ENCODE results near the gene NFILZ. TPM values are rescaled to one million over a fixed set of nuclear protein-coding genes. Genes with fewer than 3 reads are reported as not detected.

The NFILZ gene
- total RNA-seq, 1 experiment from 2014 or later, result not detected

GRCh38 chr19:8678244-8678807 is 47.9 kb downstream of the NFILZ start:
- Histone ChIP-seq H3K9me3 (ENCODE audit: low read length) (no peaks in the 10 kb centered on the region), H3K4me2 (ENCODE audit: low read depth, low read length, poor library complexity, severe bottlenecking) (no peak overlapping the region), H4K20me1 (ENCODE audit: insufficient read depth, low read depth, low read length) (no peaks in the 10 kb centered on the region), H3K9me2 (replicated peaks; ENCODE audit: insufficient read depth, low read length) (no peaks in the 10 kb centered on the region), H3K9ac (ENCODE audit: low read length) (no peak overlapping the region), H3K36me3 (ENCODE audit: insufficient read depth, low read length) (no peaks in the 10 kb centered on the region), H3K27me3 (ENCODE audit: low read length) (no peaks in the 10 kb centered on the region), H3K27ac (ENCODE audit: low read length) (no peak overlapping the region), H3K4me1 (ENCODE audit: low read length) (no peaks in the 10 kb centered on the region), H3K4me3 (ENCODE audit: low read length) (no peak overlapping the region), H3K79me2 (ENCODE audit: low read length) (no peaks in the 10 kb centered on the region), H2AFZ (ENCODE audit: low read length) (no peak overlapping the region)
- DNase-seq, result no peak

Other genes starting within 250 kb of the NFILZ start
- gene RAB11B, start 240.3 kb upstream of the NFILZ start, total RNA-seq (2014; rRNA removed; shearing (Covaris generic); ENCODE audit: low replicate concordance), result 23.7 and 42.9 TPM in 2 replicates
- 10.1 and 31.2 TPM in 2 replicates for gene MARCHF2, start 217.3 kb upstream of the NFILZ start, total RNA-seq (2014; rRNA removed; shearing (Covaris generic); ENCODE audit: low replicate concordance)
- 34.4 and 94.9 TPM in 2 replicates for gene HNRNPM, start 185.7 kb upstream of the NFILZ start, total RNA-seq (2014; rRNA removed; shearing (Covaris generic); ENCODE audit: low replicate concordance)
- not detected in 2 replicates for gene PRAM1, start 128.0 kb upstream of the NFILZ start, total RNA-seq (2014; rRNA removed; shearing (Covaris generic); ENCODE audit: low replicate concordance)
- 3.8 and 11.8 TPM in 2 replicates for gene ZNF414, start 116.5 kb upstream of the NFILZ start, total RNA-seq (2014; rRNA removed; shearing (Covaris generic); ENCODE audit: low replicate concordance)
- not detected in 2 replicates for gene MYO1F, start 53.2 kb upstream of the NFILZ start, total RNA-seq (2014; rRNA removed; shearing (Covaris generic); ENCODE audit: low replicate concordance)
- gene ADAMTS10, start 19.9 kb upstream of the NFILZ start, total RNA-seq (2014; rRNA removed; shearing (Covaris generic); ENCODE audit: low replicate concordance), result not detected in 2 replicates
- not detected in 2 replicates for gene ACTL9, start 68.2 kb downstream of the NFILZ start, total RNA-seq (2014; rRNA removed; shearing (Covaris generic); ENCODE audit: low replicate concordance)
- not detected in 2 replicates for gene OR2Z1, start 91.0 kb downstream of the NFILZ start, total RNA-seq (2014; rRNA removed; shearing (Covaris generic); ENCODE audit: low replicate concordance)
- 48.4 and 78.6 TPM in 2 replicates for gene ZNF558, start 201.7 kb downstream of the NFILZ start, total RNA-seq (2014; rRNA removed; shearing (Covaris generic); ENCODE audit: low replicate concordance)
- not detected in 2 replicates for gene MBD3L1, start 201.7 kb downstream of the NFILZ start, total RNA-seq (2014; rRNA removed; shearing (Covaris generic); ENCODE audit: low replicate concordance)

Measured in Karpas-422 (cell line).